NK-92 treated with Interleukin-12 subunit alpha and Interleukin-12 subunit beta, amount 100 ng/mL, for 24 hours (cell line): ENCODE data around the gene RIBC1.
"Not testable (repeated sequence)": the region's sequence is repeated elsewhere in the genome, so short reads cannot be mapped to it uniquely, and the experiment has no call there.

ENCODE experiments used
- DNase-seq: peaks from one replicate; lab custom pipeline; 2025; lab: John Stamatoyannopoulos, UW

RIBC1 gene

DNA sequence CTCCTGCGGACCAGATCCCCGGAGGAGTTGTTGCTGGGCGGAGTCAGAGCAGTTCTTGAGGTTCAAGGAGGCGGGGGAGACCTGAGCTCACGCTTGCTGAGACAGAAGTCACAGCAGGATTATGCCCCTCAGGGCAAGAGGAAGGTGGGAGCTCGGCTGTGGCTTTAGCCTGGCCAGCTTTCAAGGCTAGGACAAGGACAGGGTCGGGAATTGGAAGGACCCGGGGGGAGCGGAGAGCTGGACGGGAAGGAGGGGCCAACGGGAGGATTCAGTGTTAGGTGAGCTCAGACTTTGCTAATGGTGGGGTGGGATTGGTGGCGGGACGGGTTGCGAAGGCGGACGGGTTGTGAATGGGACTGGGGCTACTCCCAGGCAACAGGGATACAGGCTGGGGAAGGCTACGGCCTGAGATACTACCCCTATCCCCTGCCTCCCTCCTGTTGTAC lies at the start of gene RIBC1:
Gene RIBC1 (plus strand): TSS at position 13 of the 446 bp plus-strand sequence. CDS start 3,404 bp downstream, outside the sequence.
- no peak for DNase-seq

DNA sequence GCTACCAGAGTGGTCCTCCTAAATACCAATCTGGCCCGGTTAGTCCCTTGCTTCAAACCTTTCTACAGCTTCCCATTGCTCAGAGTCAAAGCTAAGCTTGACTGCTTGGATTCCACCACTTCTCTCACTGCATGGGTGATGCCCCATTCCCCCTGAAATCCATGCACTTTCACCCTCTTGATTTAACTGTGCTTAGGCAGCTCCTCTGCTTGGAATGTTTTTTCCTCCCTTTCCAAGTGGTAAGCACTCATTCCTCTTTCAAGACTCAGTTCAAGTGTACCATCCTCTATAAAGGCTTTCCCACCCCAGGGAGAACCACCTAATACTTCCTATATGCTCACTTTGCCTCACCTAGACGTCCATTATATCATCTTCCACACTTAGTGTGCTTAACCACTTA lies 49.4 kb upstream of the RIBC1 start:
- DNase-seq, result no peak

DNA sequence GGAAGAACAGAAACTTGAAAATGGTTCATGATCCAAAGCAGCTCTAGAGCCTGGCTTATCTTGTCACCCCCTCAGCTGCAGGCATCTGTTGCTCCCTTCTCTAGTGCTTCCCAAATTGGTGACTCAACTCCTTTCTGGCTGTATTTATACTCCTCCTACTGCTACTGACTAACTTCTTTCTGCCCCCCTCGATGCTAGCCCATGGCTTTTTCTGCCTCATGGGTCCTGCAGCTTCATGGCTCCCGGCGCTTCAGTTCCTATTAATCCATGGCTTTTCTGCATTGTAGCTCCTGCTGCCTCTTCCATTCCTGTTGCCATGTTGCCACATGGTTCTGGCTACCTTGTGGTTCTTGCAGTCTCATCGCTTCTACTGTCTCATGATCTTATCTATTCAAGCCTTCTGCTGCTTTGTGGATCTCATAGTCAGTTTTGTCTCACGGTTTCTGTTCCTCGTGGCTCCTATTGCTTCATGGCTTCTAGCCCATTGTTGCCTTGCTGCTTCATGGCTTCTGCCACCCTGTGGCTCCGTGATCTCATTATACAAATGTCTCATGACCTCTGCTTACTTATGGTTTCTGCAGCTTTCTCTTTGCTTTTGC lies 48.4 kb upstream of the RIBC1 start:
- DNase-seq, result no peak

DNA sequence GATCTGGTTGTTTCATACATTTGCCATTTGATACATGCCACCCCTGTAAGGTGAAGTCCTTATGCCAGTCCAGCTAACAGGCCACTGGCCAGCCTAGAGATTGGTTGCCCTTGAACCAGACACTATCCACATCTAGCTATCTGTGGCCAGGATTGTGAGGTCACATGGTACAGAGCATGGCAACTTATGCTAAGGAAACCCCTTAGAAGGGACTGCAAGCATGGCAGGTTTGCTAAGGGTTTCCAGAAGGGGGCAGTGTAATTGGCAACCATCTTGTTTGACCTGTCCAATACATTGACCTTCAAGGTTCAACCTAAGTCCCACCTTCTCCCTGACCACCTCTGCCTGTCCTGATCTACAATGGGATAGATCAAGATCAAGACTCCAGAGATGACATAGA lies 47.8 kb upstream of the RIBC1 start:
- no peak for DNase-seq

DNA sequence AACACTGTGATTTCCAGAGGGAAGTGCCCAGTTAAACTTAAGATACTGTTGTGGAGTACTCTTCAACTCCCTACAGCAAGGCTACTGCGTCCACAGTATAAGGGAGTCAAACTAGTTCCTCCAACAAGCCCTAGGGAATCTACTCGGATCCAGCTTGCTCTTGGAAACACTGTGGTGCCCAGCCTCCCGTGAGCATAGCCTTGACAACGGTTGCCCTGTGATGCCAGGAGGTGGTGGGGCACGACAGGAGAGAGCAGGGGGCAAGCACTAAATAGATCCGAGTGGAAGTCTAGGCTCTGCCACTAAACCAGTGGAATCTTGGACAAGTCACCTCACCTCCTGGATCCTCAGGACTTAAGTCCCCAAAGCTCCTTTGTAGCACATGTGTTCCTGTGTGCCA lies 45.8 kb upstream of the RIBC1 start:
- no peak for DNase-seq

DNA sequence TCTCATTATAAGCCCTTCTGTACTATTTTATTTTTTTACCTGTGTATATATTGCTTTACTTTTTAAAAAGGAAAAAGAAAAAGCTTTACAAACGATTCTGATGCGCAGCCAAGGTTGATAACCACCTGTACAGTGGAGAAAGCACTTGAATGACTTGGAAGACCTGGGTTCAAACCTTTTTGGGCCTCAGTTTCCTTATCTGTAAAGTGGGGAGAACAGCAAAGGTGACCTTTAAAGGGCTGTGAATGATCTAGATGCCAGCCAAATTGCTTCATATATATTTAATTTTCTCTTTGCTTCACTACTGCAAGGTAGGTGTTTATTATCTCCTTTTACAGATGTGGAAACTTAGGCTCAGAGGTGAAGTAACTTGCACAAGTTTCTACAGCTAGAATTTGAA lies 45.2 kb upstream of the RIBC1 start:
- DNase-seq, result no peak

DNA sequence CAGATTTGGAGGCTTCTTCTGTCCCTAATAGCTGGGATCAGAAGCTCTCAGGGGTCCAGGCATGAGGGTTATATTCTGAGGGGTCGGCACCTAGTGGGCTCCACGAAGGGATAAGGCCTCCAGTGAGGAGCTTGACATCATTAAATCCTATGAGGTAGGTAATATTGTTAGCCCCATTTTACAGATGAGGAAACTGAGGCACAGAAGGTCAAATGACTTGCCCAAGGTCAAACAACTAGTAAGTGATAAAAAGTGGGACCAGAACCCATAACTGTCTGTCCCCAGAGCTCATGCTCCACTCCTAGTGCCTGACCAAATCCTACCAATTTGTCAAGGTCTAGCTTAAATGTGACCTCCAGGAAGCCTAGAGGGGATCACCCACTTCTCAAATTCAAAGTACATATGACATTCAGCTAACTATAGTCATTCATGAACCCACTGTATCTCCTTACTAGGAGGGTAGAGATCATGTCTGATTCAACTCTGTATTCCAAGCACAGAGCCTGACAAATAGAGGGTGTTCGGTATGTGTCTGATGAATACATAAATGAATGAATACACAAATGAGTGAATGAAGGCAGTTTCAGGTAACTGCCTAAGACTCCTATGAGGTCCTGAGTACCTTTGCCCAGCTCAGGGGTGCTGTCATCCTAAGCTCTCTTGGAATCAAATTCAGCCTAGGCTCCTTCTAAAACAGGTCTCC lies 43.5 kb upstream of the RIBC1 start:
- no peak for DNase-seq

DNA sequence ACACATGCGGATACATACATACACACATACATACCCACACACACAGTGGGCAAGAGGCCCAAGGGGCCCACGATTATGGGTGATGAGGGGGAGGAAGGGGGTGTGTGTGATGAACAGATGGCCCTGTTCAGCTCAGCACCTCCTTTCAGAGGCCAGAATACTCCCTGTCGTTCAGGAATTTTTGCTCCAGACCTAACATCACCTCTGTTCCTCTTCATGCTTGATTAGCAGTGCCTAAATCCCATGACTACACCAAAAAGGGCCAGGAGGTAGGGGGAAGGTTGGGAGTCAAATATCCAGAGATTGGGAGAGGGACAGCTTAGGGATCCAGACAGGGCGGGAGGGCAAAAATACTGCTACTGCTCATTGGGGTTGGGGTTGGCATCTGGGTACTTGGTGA lies 42.9 kb upstream of the RIBC1 start:
- DNase-seq, result no peak

DNA sequence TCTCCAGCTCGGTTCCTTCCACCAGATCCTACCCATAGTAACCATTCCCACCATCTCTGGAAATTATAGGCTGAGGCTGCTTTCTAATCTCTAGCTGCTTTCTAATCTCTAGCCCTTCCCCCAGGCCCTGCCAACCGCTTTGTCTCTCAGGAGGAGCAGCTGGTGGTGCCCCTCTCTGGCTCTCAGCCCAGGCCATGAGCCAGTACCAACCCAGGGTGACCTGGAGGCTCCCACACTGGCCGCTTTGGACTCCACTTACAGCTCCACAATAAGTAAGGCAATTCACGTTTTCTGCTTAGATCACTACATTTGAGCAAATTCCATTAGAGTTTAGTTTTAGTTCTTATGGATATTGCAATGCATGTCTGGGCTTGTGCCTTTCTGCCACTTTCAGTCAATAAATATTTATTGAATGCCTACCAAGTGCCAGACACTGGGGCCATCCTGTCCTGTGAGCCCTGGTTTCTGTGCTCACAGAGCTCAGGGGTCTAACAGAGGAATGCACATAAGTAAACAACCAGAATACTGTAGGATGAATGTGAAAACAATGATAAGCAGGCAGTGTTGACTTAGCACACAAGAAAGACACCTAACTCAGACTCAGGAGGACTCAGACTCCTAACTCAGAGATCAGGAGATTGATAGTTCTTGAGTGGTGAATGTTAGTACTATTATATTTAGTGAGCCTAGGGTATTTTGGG lies 39.1 kb upstream of the RIBC1 start:
- DNase-seq, result no peak

DNA sequence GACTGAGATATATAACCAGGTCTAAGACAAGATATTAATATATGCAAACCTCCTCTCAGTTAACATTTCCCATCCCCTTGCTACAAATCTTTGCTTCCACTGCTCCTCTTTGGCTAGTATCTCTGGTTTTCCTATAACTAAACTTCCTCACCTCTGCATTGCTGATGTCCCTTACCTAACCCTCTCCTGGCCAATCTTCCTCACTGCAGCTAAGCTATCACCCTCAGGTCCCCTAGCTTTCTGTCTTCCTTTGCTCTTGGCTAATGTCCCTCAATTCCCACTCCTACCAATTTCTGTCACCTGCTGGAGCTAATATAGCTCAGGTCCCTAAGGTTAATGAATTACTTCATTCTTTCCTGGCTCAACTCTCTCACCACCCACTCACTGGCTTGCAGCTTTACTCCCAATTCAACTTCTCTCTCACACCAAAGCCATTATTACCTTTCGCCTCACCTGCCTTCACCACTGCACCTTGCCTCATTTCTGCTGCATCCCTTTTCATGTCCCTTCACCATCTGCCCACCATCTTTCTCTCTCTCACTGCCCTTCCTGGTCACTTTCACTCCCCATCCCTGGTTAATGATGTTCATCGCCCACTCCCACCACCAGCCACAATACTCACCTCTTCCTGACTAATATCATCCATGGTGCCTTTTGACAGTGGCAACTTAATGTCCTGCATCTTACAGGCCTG lies 26.9 kb upstream of the RIBC1 start:
- no peak for DNase-seq

DNA sequence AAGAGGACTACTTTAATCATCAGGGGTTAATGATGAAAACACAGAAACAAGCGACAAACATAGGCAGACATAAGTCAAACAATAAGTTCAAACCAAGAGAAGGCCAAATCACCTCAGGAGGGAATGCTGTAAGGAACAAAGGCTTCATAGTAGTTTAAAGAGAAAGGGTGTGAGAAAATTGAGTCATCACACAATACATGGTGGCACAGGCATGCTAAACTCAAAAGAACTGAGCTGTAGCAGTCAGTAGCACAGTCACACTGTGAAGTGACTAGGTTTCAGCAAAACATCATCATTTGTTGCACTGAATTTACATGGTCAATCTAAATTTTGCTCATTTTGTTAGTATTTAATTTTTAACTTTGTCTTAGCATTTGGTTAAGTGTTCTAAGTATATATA lies 24.5 kb upstream of the RIBC1 start:
- no peak for DNase-seq

DNA sequence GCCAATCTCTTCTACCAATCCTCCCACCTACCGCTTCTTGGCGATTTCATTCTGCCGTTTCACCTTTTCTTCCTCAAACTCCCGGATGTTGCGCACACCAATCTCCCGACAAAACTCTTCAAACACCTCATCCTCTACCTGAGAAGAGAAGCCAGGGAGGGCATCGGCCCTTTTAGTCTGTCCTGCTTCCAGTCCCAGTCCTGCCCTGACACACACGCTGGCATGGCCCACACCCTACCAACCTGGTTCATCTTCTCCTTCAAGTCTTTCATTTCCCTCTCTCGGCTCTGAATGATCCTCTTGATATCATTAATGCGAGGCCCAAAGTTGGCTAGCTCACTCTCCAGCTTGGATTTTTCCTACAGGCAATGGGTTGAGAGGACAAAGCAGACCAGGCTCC lies 19.1 kb upstream of the RIBC1 start:
- no peak for DNase-seq

DNA sequence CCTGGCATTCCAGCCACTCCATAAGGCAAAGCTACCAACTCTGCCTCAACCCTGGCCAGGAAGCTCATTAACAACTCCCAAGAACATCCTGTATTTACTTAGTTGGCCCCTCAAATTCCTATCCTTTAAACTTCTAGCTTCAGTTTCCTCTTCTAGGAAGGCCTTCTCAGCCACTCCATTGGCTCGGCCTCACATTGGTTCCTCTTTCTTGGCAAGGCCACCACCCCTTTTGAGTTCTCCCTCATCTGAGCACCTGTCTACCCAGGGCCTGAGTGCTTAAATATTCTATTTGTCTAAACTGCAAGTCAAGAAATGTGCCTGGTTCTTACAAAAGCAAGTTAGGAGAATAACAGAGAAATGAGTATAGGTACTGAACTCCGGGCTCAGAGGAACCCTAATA lies 10.2 kb upstream of the RIBC1 start:
- DNase-seq, result no peak

DNA sequence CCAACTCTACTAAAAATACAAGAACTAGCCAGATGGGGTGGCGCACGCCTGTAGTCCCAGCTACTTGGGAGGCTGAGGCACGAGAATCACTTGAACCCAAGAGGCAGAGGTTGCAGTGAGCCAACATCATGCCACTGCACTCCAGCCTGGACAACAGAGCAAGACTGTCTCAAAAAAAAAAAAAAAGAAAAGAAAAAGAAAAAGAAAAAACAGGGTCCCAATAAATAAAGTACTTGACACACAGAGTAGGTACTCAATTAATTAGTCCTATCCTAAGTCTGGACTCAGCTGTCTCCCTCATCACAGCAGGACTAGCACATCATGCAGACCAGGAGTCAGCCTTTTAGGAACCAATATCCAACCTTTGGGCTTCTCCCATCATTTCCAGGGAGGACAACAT lies 2.3 kb upstream of the RIBC1 start:
- DNase-seq, result not testable (repeated sequence)

DNA sequence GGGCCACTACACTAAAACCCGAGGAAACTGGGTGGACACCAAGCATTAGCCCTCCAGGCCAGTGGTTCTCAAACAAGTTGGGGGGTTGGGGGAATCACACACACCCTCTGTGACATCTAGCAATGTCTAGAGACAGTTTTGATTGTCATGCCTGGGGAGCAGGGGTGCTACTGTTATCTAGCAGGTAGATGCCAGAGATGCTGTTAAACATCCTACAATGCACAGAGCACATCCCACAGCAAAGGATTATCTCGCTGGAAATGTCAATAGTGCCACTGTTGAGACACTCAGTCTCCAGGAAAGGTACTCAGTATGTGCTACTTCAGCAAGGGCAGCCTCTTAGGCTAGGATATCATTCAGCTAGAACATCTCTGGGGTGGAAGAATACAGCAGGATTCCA lies 1.5 kb upstream of the RIBC1 start:
- DNase-seq, result no peak

DNA sequence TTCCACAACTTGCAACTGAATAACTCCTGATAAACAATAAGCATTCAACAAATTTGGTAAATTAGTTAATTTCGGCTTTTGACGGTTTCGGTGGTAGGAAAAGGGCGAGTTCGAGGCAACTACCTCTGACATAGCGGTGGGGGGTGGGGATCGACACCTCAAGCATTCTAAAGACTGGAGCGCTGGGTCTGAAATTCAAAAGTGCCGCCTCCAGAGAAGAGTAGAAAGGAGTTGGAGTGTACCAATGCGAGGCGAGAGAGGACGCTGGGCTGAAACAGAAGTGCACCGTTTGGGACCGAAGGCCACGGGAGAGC lies 944 bp upstream of the RIBC1 start:
- DNase-seq, result peak; percentile 36

DNA sequence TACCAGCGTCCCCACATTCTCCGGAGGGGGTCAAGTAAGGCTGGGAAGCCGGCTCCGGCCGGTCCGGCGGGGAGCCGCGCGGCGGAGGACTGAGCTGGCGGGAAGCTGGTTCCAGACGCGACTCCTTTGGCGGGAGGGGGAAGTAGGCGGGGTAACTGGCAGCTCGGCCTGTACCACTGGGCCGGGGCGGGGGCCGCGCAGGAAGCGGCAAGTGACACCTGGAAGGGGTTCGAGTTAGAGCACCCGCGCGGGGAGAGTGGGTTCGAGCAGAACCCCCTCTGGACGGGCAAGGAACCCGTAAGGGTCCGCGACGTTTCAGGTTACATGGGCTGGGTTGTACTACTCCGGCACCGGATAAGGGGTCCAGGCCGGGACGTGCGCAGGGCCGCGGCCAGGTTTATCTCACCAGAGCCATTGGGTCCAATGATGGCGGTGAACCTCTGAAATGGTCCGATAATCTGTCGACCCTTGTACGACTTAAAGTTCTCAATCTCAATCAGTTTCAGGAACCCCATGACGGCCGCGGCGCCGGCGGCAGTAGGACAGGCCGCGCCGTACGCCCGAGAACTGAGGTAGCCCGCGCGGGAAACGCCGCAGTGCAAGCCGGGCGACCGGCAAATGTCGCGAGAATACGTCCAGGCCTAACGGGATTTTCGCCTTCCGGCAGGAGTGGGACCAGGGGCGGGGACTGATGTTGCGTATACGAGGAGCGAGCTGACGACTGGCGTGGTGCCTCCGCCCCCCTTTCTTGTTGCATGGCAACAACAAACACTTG lies 400 bp upstream of the RIBC1 start, which contains the start of gene SMC1A:
Gene SMC1A (minus strand): TSS at position 569 of the 775 bp plus-strand sequence. CDS start 54 bp downstream, at position 515.
- DNase-seq, result peak; percentile 85

DNA sequence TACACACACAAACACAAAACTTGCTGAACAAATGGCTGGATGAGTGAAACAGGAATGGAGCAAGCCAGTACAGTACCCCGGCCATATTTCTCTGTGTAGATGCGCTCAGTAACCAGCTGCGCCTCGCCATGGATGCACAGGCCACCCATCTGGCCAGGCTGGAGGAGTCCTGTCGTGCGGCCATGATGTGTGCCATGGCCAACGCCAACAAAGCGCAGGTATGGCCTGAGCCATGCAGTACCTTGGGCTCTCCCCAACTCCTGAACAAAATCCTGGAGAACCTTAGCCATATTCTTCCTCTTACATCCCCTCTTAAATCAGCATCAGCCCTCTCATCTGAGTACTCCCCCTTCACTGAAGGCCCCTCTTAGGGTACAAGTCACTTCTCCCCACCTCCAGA lies 7.1 kb downstream of the RIBC1 start:
- no peak for DNase-seq

DNA sequence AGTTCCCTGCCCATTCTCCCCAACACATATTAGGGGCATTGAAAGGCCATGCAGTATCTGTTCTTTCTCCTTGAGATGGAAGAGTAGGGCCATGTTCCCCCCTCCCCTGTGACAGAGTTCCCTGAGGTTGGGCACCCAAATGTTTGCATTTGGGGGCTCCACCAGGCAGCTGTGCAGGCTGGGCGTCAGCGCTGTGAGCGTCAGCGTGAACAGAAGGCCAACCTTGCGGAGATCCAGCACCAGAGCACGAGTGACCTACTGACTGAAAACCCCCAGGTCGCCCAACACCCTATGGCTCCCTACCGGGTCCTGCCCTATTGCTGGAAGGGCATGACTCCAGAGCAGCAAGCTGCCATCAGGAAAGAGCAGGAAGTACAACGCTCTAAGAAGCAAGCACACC lies 7.6 kb downstream of the RIBC1 start:
- no peak for DNase-seq

DNA sequence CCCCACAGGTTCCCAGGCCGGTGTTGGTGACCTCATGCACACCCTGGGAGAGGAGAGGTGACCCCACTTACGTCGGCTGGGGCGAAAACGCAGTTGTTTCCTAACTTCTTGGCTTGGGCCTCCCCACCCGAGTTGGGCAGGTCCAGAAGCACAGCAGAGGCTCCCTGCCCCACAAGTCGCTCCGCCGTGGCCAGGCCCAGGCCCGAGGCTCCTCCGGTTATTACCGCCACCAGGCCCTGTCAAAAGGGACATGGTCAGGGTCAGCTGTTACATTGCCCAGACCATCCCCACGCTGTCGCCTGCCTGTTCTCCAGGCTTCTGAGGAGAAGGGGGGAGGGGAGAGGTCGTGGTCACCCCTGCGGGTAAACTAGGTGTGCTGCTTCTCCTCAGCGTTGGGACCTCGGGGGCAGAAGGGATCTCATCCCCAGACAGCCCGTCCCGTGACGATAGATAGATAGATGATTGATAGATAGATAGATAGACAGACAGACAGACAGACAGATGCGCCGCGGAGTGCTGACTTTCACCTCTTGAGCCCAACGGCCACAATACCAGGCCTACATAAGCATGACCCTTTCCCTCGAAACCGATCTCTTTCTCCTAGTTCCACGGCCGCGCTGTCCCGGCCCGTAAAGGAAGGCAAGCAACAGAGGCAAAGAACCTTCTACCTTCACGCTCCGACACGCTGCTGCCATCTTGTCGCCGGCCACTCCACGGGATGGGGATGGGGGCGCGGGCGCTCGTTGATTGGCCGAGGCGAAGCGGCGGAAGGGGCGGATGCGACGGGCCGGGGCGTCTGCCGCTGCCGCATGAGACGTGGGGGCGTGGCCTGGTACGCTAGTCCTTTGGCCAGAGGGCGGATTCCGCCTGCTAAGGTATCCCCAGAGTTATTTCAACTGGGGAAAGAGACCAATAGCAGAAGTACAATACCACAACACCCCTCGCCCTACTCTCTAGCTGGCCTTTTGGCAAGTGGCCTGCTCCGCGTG lies 11.3 kb downstream of the RIBC1 start, which contains the start of gene HSD17B10:
Gene HSD17B10 (minus strand): TSS at position 720 of the 989 bp plus-strand sequence. CDS start 25 bp downstream, at position 695.
- DNase-seq, result peak; percentile 74

DNA sequence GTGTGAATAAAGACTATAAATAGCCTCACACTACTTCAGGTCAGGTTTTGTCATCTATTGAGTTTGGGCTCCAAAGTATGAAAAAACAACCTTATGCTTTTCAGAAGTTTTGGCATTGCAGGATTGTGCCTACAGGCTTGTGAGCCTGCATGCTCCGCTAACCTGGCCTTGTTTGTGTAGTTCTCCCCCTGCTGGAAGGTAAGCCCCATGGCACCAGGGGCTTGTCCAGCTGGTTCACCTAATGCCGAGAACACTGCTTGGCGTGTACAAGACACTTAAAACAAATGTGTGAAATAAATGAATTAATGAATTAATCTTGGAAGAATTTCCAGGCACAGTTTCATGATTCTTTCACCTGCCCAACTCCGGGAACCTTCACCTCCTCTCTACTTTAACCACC lies 13.3 kb downstream of the RIBC1 start:
- DNase-seq, result peak; percentile 25
